ENCODE measurements around the gene SIGLEC7.

SIGLEC7 gene

GRCh38 chr19:51123802-51124201, 18.3 kb upstream of the SIGLEC7 start:
- no peak overlapping the region for H3K4me3 ChIP-seq (ENCODE audit: low read depth, low read length)
- peak; percentile 40 for DNase-seq (ENCODE audit: low read depth)
- TF ChIP-seq MYC (IDR thresholded peaks at IDR 0.05; ENCODE audit: low read depth, low read length) (no peak), POLR2A (IDR thresholded peaks at IDR 0.05; ENCODE audit: extremely low read depth, insufficient read length) (no peak), MAX (IDR thresholded peaks at IDR 0.05; ENCODE audit: low read depth, low read length) (no peak), CTCF (IDR thresholded peaks at IDR 0.05; ENCODE audit: low read depth, low read length) (no peak)

GRCh38 chr19:51124216-51124615, 17.9 kb upstream of the SIGLEC7 start:
- DNase-seq (ENCODE audit: low read depth): no peak
- TF ChIP-seq MYC (IDR thresholded peaks at IDR 0.05; ENCODE audit: low read depth, low read length) (no peak), MAX (IDR thresholded peaks at IDR 0.05; ENCODE audit: low read depth, low read length) (no peak)
- no peak overlapping the region for H3K4me3 ChIP-seq (ENCODE audit: low read depth, low read length)

GRCh38 chr19:51124729-51125128, 17.4 kb upstream of the SIGLEC7 start, which contains the start of gene SIGLEC9:
TSS of gene SIGLEC9 (plus strand) at chr19:51124906. CDS start at chr19:51124975, 69 bp downstream.
- TF ChIP-seq CTCF (IDR thresholded peaks at IDR 0.05; ENCODE audit: low read depth, low read length) (no peak), POLR2A (IDR thresholded peaks at IDR 0.05; ENCODE audit: extremely low read depth, insufficient read length) (no peak), MYC (IDR thresholded peaks at IDR 0.05; ENCODE audit: low read depth, low read length) (no peak), MAX (IDR thresholded peaks at IDR 0.05; ENCODE audit: low read depth, low read length) (no peak)
- DNase-seq (ENCODE audit: low read depth): no peak
- no peak within 1 kb of the TSS for H3K4me3 ChIP-seq (ENCODE audit: low read depth, low read length)

- TF ChIP-seq POLR2A (IDR thresholded peaks at IDR 0.05; ENCODE audit: extremely low read depth, insufficient read length) (no peak), CTCF (IDR thresholded peaks at IDR 0.05; ENCODE audit: low read depth, low read length) (no peak), MYC (IDR thresholded peaks at IDR 0.05; ENCODE audit: low read depth, low read length) (no peak), MAX (IDR thresholded peaks at IDR 0.05; ENCODE audit: low read depth, low read length) (no peak)
- no peak overlapping the region for H3K4me3 ChIP-seq (ENCODE audit: low read depth, low read length)
- DNase-seq (ENCODE audit: low read depth): no peak
Observed at GRCh38 chr19:51125421-51126075, 16.6 kb upstream of the SIGLEC7 start.

GRCh38 chr19:51127032-51127431, 15.1 kb upstream of the SIGLEC7 start:
- DNase-seq (ENCODE audit: low read depth): peak; percentile 35
- no peak overlapping the region for H3K4me3 ChIP-seq (ENCODE audit: low read depth, low read length)
- no peak for TF ChIP-seq POLR2A (IDR thresholded peaks at IDR 0.05; ENCODE audit: extremely low read depth, insufficient read length)
- TF ChIP-seq CTCF (IDR thresholded peaks at IDR 0.05; ENCODE audit: low read depth, low read length): no peak

- no peak overlapping the region for H3K4me3 ChIP-seq (ENCODE audit: low read depth, low read length)
- peak; percentile 94 for DNase-seq (ENCODE audit: low read depth)
- no peak for TF ChIP-seq CTCF (IDR thresholded peaks at IDR 0.05; ENCODE audit: low read depth, low read length)
- no peak for TF ChIP-seq MAX (IDR thresholded peaks at IDR 0.05; ENCODE audit: low read depth, low read length)
- TF ChIP-seq POLR2A (IDR thresholded peaks at IDR 0.05; ENCODE audit: extremely low read depth, insufficient read length): no peak
- TF ChIP-seq MYC (IDR thresholded peaks at IDR 0.05; ENCODE audit: low read depth, low read length): peak; percentile 10; the same call in 1 of the 2 replicates
Observed at GRCh38 chr19:51127755-51128154, 14.3 kb upstream of the SIGLEC7 start.

Measured in NB4 (cell line).